ENCODE results near the gene SDK2. TPM values are rescaled to one million over a fixed set of nuclear protein-coding genes. Genes with fewer than 3 reads are reported as not detected.

Gene SDK2
- total and polyA plus RNA-seq, 2 of the 4 experiments (the other 2 are of a cell fraction), result under 0.01 to 0.03 TPM

- intact Hi-C loops (cut with micrococcal nuclease), result no loop called here
Measured at GRCh38 chr17:73591296-73592078, 52.8 kb downstream of the SDK2 start.

More at GRCh38 chr17:73591296-73592078, 52.8 kb downstream of the SDK2 start:
- H3K14ac ChIP-seq (replicated peaks; ENCODE audit: low read depth, low read length), result no peak overlapping the region
- ChIA-PET POLR2A (ENCODE audit: unreplicated experiment) (no interaction called here), CTCF (no interaction called here)
- no peak overlapping the region for H3K9ac ChIP-seq (ENCODE audit: low read depth, low read length)
- H4K5ac ChIP-seq (ENCODE audit: low read depth, low read length), result no peak overlapping the region
- H2BK20ac ChIP-seq (ENCODE audit: low read depth, low read length), result no peak overlapping the region
- no peaks in the 10 kb centered on the region for H3K9me1 ChIP-seq (ENCODE audit: insufficient read depth, low read length)
- H2BK5ac ChIP-seq (ENCODE audit: low read depth, low read length, poor library complexity, severe bottlenecking), result no peak overlapping the region
- H3K4ac ChIP-seq (ENCODE audit: low read depth, low read length), result no peak overlapping the region
- no TSS peak for BruUV-seq (replicated peaks)
- no peak overlapping the region for H3K4me2 ChIP-seq (ENCODE audit: low read depth, low read length)
- no peaks in the 10 kb centered on the region for H3K79me1 ChIP-seq (ENCODE audit: low read depth in 1 of 2, low read length in 2 of 2)
- WGBS, 2 experiments (ENCODE audit: extremely low coverage in 2 of 2, insufficient read length in 1 of 2), result 62% methylated on average over 6 of the region's 19 CpGs; no CpG with 5 or more reads in 1 of the 2 experiments
- H4K8ac ChIP-seq (ENCODE audit: low read depth in 2 of 2, low read length in 2 of 2), result no peak overlapping the region
- H3K36me3 ChIP-seq (ENCODE audit: control insufficient read depth, insufficient read depth, low read length), result no peaks in the 10 kb centered on the region
- H3K27ac ChIP-seq (ENCODE audit: insufficient read depth, low read length), result no peak overlapping the region
- TF ChIP-seq MAFK (IDR thresholded peaks at IDR 0.05; ENCODE audit: low read depth, low read length), result no peak
- no peak overlapping the region for H3K4me3 ChIP-seq (ENCODE audit: insufficient read depth, low read depth, low read length)
- H2AK5ac ChIP-seq (ENCODE audit: low read depth, low read length), result no peak overlapping the region
- in situ Hi-C loops (cut with MboI; ENCODE audit: low sequenced_read_pairs) (no loop called here), dilution Hi-C loops (cut with HindIII; ENCODE audit: low sequenced_read_pairs, unreplicated experiment) (no loop called here)
- no peak for ATAC-seq (ENCODE audit: low read depth)
- no peak overlapping the region for H2AK9ac ChIP-seq (replicated peaks; ENCODE audit: low read depth, low read length, poor library complexity)
- no peak overlapping the region for H4K91ac ChIP-seq (ENCODE audit: insufficient read depth, low read depth, low read length)
- no peak overlapping the region for H2BK120ac ChIP-seq (ENCODE audit: low read depth, low read length)
- H3K27me3 ChIP-seq (ENCODE audit: control insufficient read depth, insufficient read depth, low read length), result no peaks in the 10 kb centered on the region
- H3K9me3 ChIP-seq (ENCODE audit: control insufficient read depth, insufficient read depth, low read length), result peaks cover 3% of the 10 kb centered on the region
- no peak for DNase-seq
- H2AFZ ChIP-seq (replicated peaks; ENCODE audit: low read length, poor library complexity), result no peak overlapping the region
- no peaks in the 10 kb centered on the region for H3K4me1 ChIP-seq (ENCODE audit: control insufficient read depth, insufficient read depth, low read length)
- no peak overlapping the region for H2BK15ac ChIP-seq (ENCODE audit: low read depth, low read length)
- no peaks in the 10 kb centered on the region for H4K20me1 ChIP-seq (ENCODE audit: insufficient read depth, low read length)
- no peak overlapping the region for H3K18ac ChIP-seq (ENCODE audit: low read depth, low read length)
- no peak overlapping the region for H3K23ac ChIP-seq (ENCODE audit: low read depth, low read length)
- no peak overlapping the region for H3K56ac ChIP-seq (ENCODE audit: extremely low read depth, insufficient read depth, low read length)
